HepG2 (cell line): Measurements from ENCODE around the gene SLC34A3. TPM values are rescaled to one million over a fixed set of nuclear protein-coding genes. Genes with fewer than 3 reads are reported as not detected.

Experiments used
- CERS6 ChIP-seq: sonication (generic); formaldehyde crosslinking; IDR thresholded peaks from 2 replicates; pipeline ENCODE4 v1.5.0; 2020; ENCODE audit warnings: missing genetic modification reagents
- DNMT1 ChIP-seq: sonication (generic); formaldehyde crosslinking; IDR thresholded peaks from 2 replicates; pipeline ENCODE4 v1.5.1; 2020; ENCODE audit warnings: mild to moderate bottlenecking, missing genetic modification reagents
- ERF ChIP-seq: IDR thresholded peaks from 2 replicates; pipeline ENCODE4 v1.6.1; 2018; ENCODE audit warnings: missing biosample characterization, missing genetic modification reagents
- HBP1 ChIP-seq: IDR thresholded peaks from 2 replicates; pipeline ENCODE4 v1.6.1; 2016; ENCODE audit warnings: low read depth, control low read depth
- HOMEZ ChIP-seq: IDR thresholded peaks from 2 replicates; pipeline ENCODE4 v1.6.1; 2016; ENCODE audit warnings: low read depth
- HOXA3 ChIP-seq: sonication (generic); formaldehyde crosslinking; IDR thresholded peaks from 2 replicates; pipeline ENCODE4 v1.5.0; 2020; ENCODE audit warnings: missing genetic modification reagents
- KDM6A ChIP-seq: IDR thresholded peaks from 2 replicates; pipeline ENCODE4 v1.6.1; 2016; ENCODE audit warnings: low read depth
- POGK ChIP-seq: sonication (generic); formaldehyde crosslinking; conservative IDR thresholded peaks from 2 replicates; pipeline ENCODE4 v1.8.0; 2022; ENCODE audit warnings: mild to moderate bottlenecking, moderate library complexity, missing genetic modification reagents
- POLR2A ChIP-seq, 2 experiments: IDR thresholded peaks; 2 replicates each; pipeline ENCODE4 v1.6.1; 2011; ENCODE audit warnings: low read depth in 2 of 2, low read length in 2 of 2, mild to moderate bottlenecking in 1 of 2, moderate library complexity in 1 of 2; ENCODE audit not compliant: insufficient read depth in 1 of 2
- RBFOX2 ChIP-seq: fragments of 200-400 bp; formaldehyde crosslinking; IDR thresholded peaks from 2 replicates; pipeline ENCODE4 v1.6.1; 2017; ENCODE audit warnings: low read depth, mild to moderate bottlenecking, low read length
- RELA ChIP-seq: sonication (generic); formaldehyde crosslinking; IDR thresholded peaks from 2 replicates; pipeline ENCODE4 v1.4.0; 2020; ENCODE audit warnings: missing genetic modification reagents
- RFX5 ChIP-seq: IDR thresholded peaks from 2 replicates; pipeline ENCODE4 v1.6.1; 2011; ENCODE audit warnings: low read depth, low read length, improper control_type of control experiment
- TCF12 ChIP-seq, 2 experiments: fragments of 450-650 bp in 1 of 2; sonication (generic) in 1 of 2; formaldehyde crosslinking in 1 of 2; IDR thresholded peaks; 2 replicates each; pipeline versions ENCODE4 v1.6.1 to v1.8.0; 2017 to 2022; ENCODE audit warnings: antibody characterized with exemption in 1 of 2, mild to moderate bottlenecking in 1 of 2, missing genetic modification reagents in 1 of 2, moderate library complexity in 1 of 2
- ZKSCAN8 ChIP-seq: IDR thresholded peaks from 2 replicates; pipeline ENCODE4 v1.6.1; 2016; ENCODE audit warnings: borderline replicate concordance, missing genetic modification reagents, missing compliant biosample characterization
- ZMAT5 ChIP-seq: sonication (generic); formaldehyde crosslinking; IDR thresholded peaks from 2 replicates; pipeline ENCODE4 v1.5.0; 2020; ENCODE audit warnings: mild to moderate bottlenecking, low read depth, missing genetic modification reagents, borderline replicate concordance
- ZNF33B ChIP-seq: sonication (generic); formaldehyde crosslinking; IDR thresholded peaks from 2 replicates; pipeline ENCODE4 v1.5.1; 2020; ENCODE audit warnings: mild to moderate bottlenecking, missing genetic modification reagents
- ZNF382 ChIP-seq: sonication (generic); formaldehyde crosslinking; IDR thresholded peaks from 2 replicates; pipeline ENCODE4 v1.5.0; 2020; ENCODE audit warnings: missing genetic modification reagents, mild to moderate bottlenecking, borderline replicate concordance
- ZNF547 ChIP-seq: sonication (generic); formaldehyde crosslinking; IDR thresholded peaks from 2 replicates; pipeline ENCODE4 v1.5.1; 2020; ENCODE audit warnings: mild to moderate bottlenecking, missing genetic modification reagents
- ZNF589 ChIP-seq: sonication (generic); formaldehyde crosslinking; conservative IDR thresholded peaks from 2 replicates; pipeline ENCODE4 v1.8.0; 2022; ENCODE audit warnings: mild to moderate bottlenecking, moderate library complexity, missing genetic modification reagents
- ZNF605 ChIP-seq: sonication (generic); formaldehyde crosslinking; IDR thresholded peaks from 2 replicates; pipeline ENCODE4 v1.8.0; 2022; ENCODE audit warnings: mild to moderate bottlenecking, missing genetic modification reagents
- ZNF670 ChIP-seq: sonication (generic); formaldehyde crosslinking; IDR thresholded peaks from 2 replicates; pipeline ENCODE4 v1.8.0; 2022; ENCODE audit warnings: mild to moderate bottlenecking, missing genetic modification reagents, borderline replicate concordance
- ZNF672 ChIP-seq: sonication (generic); formaldehyde crosslinking; IDR thresholded peaks from 2 replicates; pipeline ENCODE4 v1.8.1; 2022; ENCODE audit warnings: missing genetic modification reagents
- ZNF703 ChIP-seq: sonication (generic); formaldehyde crosslinking; IDR thresholded peaks from 2 replicates; pipeline ENCODE4 v1.5.1; 2020; ENCODE audit warnings: missing genetic modification reagents, mild to moderate bottlenecking, moderate library complexity, borderline replicate concordance
- polyA plus RNA-seq, 8 experiments: library from polyadenylated mRNA; depleted of rRNA in 3 of 8; stranded (reverse) in 7 of 8; unstranded in 1 of 8; fragments of >200 nt; fragmentation: Illumina TruSeq in 4 of 8; extraction: Trizol in 4 of 8; gene quantifications; 2 replicates each; pipeline versions ENCODE4 v1.2.1 to v1.2.3, GENCODE V29; 2011 to 2016; ENCODE audit warnings: low read depth in 4 of 8, missing spikeins in 1 of 8, mixed read lengths in 1 of 8; ENCODE audit not compliant: insufficient read depth in 1 of 8
- total RNA-seq, 5 experiments: library from RNA; depleted of rRNA; stranded (reverse); fragments of >200 nt; fragmentation: Illumina TruSeq; extraction: Trizol; gene quantifications; 2 replicates each; pipeline ENCODE4 v1.2.3, GENCODE V29; 2016; ENCODE audit warnings: low read depth in 1 of 5

Gene SLC34A3
- total and polyA plus RNA-seq, 2 of the 13 experiments (the other 11 are each of a cell fraction or from before 2014, with no cell fraction given), result 0.07 to 1.0 TPM

GRCh38 chr9:137200311-137201204 lies 30.1 kb upstream of the SLC34A3 start, which contains the start of gene TPRN (continued):
- TF ChIP-seq CERS6 (CRISPR knock-in tag), result no peak
- peak; percentile 67; the same call in 1 of the 2 replicates for TF ChIP-seq ZNF589 (CRISPR knock-in tag)
- no peak for TF ChIP-seq ZNF672 (CRISPR knock-in tag)
- peak; percentile 81 for TF ChIP-seq ZNF547 (CRISPR knock-in tag)
- peak; percentile 47; the same call in 1 of the 2 replicates for TF ChIP-seq DNMT1 (CRISPR knock-in tag)
- peak in 1 of 2 experiments; percentile 77; a peak in 2 of 4 replicates for TF ChIP-seq POLR2A (IDR thresholded peaks at IDR 0.05; ENCODE audit: insufficient read depth in 1 of 2, low read depth in 2 of 2, low read length in 2 of 2)
- TF ChIP-seq HBP1 (CRISPR knock-in tag), result peak; percentile 68; the same call in 1 of the 2 replicates
- TF ChIP-seq ZNF33B (CRISPR knock-in tag), result peak; percentile 28; the same call in 1 of the 2 replicates
- TF ChIP-seq RFX5, result 0 out of 2 replicates have a peak, but pooled peaks have one; percentile 36
- TF ChIP-seq RBFOX2, result peak; percentile 98
- TF ChIP-seq HOMEZ (CRISPR knock-in tag), result peak; percentile 27; the same call in 1 of the 2 replicates
- no peak for TF ChIP-seq TCF12 (IDR thresholded peaks at IDR 0.05)
- no peak for TF ChIP-seq TCF12 (CRISPR knock-in tag; IDR thresholded peaks at IDR 0.05)
- peak; percentile 90 for TF ChIP-seq ERF (CRISPR knock-in tag)
- peak; percentile 82 for TF ChIP-seq HOXA3 (CRISPR knock-in tag)
- no peak for TF ChIP-seq ZNF703
- peak; percentile 66; the same call in 1 of the 2 replicates for TF ChIP-seq ZNF670 (CRISPR knock-in tag)
- 0 out of 2 replicates have a peak, but pooled peaks have one; percentile 65 for TF ChIP-seq RELA (CRISPR knock-in tag)
- TF ChIP-seq KDM6A (CRISPR knock-in tag), result peak; percentile 61; the same call in 1 of the 2 replicates
- TF ChIP-seq POGK (CRISPR knock-in tag), result peak; percentile 72; the same call in 1 of the 2 replicates
- TF ChIP-seq ZMAT5 (CRISPR knock-in tag), result no peak
- peak; percentile 61; the same call in 1 of the 2 replicates for TF ChIP-seq ZNF605 (CRISPR knock-in tag)
- no peak for TF ChIP-seq ZNF382 (CRISPR knock-in tag)
- TF ChIP-seq ZKSCAN8 (CRISPR knock-in tag), result peak; percentile 75; the same call in 1 of the 2 replicates
